NT2/D1 (cell line): ENCODE measurements around the gene ADAMTS12.

Experiments
- DNase-seq: peaks from one replicate; pipeline ENCODE4 v3.0.0-alpha.2; 2011; ENCODE audit warnings: low read depth, low spot score
- H3K27me3 ChIP-seq: 2 replicates; pipeline ENCODE4 v1.6.0; 2011; ENCODE audit warnings: mild to moderate bottlenecking; ENCODE audit not compliant: insufficient read length, insufficient read depth
- H3K36me3 ChIP-seq: 2 replicates; pipeline ENCODE4 v1.6.1; 2011; ENCODE audit warnings: mild to moderate bottlenecking, low read length, mixed read lengths; ENCODE audit not compliant: insufficient read depth, insufficient read length
- H3K4me1 ChIP-seq: 2 replicates; pipeline ENCODE4 v1.5.1; 2011; ENCODE audit not compliant: insufficient read depth, insufficient read length
- H3K4me3 ChIP-seq: 2 replicates; pipeline ENCODE4 v1.5.1; 2011; ENCODE audit warnings: low read depth; ENCODE audit not compliant: insufficient read length
- H3K9ac ChIP-seq: 2 replicates; pipeline ENCODE4 v1.6.0; 2011; ENCODE audit warnings: low read depth; ENCODE audit not compliant: insufficient read length
- H3K9me3 ChIP-seq: 2 replicates; pipeline ENCODE4 v1.5.1; 2011; ENCODE audit warnings: mild to moderate bottlenecking, low read length; ENCODE audit not compliant: insufficient read depth
- SUZ12 ChIP-seq: IDR thresholded peaks from 2 replicates; pipeline ENCODE4 v1.6.1; 2011; ENCODE audit not compliant: insufficient read length, insufficient read depth; ENCODE audit errors: extremely low read depth
- YY1 ChIP-seq: IDR thresholded peaks from 2 replicates; pipeline ENCODE4 v1.6.1; 2011; ENCODE audit not compliant: insufficient read length, insufficient read depth
- ZNF274 ChIP-seq: IDR thresholded peaks from 2 replicates; pipeline ENCODE4 v1.6.1; 2011; ENCODE audit warnings: mild to moderate bottlenecking, low read depth, low read length

Gene ADAMTS12

GRCh38 chr5:33721491-33722200 lies 170.1 kb downstream of the ADAMTS12 start:
- Histone ChIP-seq H3K4me3 (no peak overlapping the region), H3K9ac (no peak overlapping the region), H3K36me3 (no peaks in the 10 kb centered on the region), H3K4me1 (no peaks in the 10 kb centered on the region), H3K9me3 (no peaks in the 10 kb centered on the region), H3K27me3 (no peaks in the 10 kb centered on the region)
- DNase-seq: no peak
- TF ChIP-seq SUZ12: no peak
- TF ChIP-seq YY1: no peak
- TF ChIP-seq ZNF274: no peak

- Histone ChIP-seq H3K4me3 (no peak overlapping the region), H3K27me3 (no peaks in the 10 kb centered on the region), H3K9me3 (no peaks in the 10 kb centered on the region), H3K9ac (no peak overlapping the region), H3K36me3 (no peaks in the 10 kb centered on the region), H3K4me1 (no peaks in the 10 kb centered on the region)
- no peak for DNase-seq
- TF ChIP-seq SUZ12 (no peak), ZNF274 (no peak), YY1 (no peak)
Observed at GRCh38 chr5:33720176-33720575, 171.6 kb downstream of the ADAMTS12 start.

- DNase-seq: no peak
- Histone ChIP-seq H3K9ac (no peak overlapping the region), H3K27me3 (no peaks in the 10 kb centered on the region), H3K9me3 (no peaks in the 10 kb centered on the region), H3K4me3 (no peak overlapping the region), H3K4me1 (no peaks in the 10 kb centered on the region), H3K36me3 (no peaks in the 10 kb centered on the region)
- TF ChIP-seq YY1 (no peak), SUZ12 (no peak), ZNF274 (no peak)
Observed at GRCh38 chr5:33719769-33720168, 172.0 kb downstream of the ADAMTS12 start.

- TF ChIP-seq SUZ12 (no peak), YY1 (no peak), ZNF274 (no peak)
Observed at GRCh38 chr5:33715661-33716060, 176.1 kb downstream of the ADAMTS12 start.

GRCh38 chr5:33713136-33713765 lies 178.5 kb downstream of the ADAMTS12 start:
- no peak for TF ChIP-seq ZNF274
- no peak for TF ChIP-seq YY1
- Histone ChIP-seq H3K27me3 (no peaks in the 10 kb centered on the region), H3K9me3 (peaks cover 6% of the 10 kb centered on the region; the same call in 1 of the 2 replicates), H3K36me3 (no peaks in the 10 kb centered on the region), H3K9ac (no peak overlapping the region), H3K4me1 (no peaks in the 10 kb centered on the region), H3K4me3 (no peak overlapping the region)
- no peak for DNase-seq

More at GRCh38 chr5:33715661-33716060, 176.1 kb downstream of the ADAMTS12 start:
- Histone ChIP-seq H3K4me1 (no peaks in the 10 kb centered on the region), H3K9ac (no peak overlapping the region), H3K27me3 (no peaks in the 10 kb centered on the region), H3K4me3 (no peak overlapping the region), H3K36me3 (no peaks in the 10 kb centered on the region), H3K9me3 (peaks cover 6% of the 10 kb centered on the region; the same call in 1 of the 2 replicates)
- no peak for DNase-seq

GRCh38 chr5:33712664-33713063 lies 179.1 kb downstream of the ADAMTS12 start:
- Histone ChIP-seq H3K4me3 (no peak overlapping the region), H3K27me3 (no peaks in the 10 kb centered on the region), H3K9ac (no peak overlapping the region), H3K9me3 (peaks cover 6% of the 10 kb centered on the region; the same call in 1 of the 2 replicates), H3K36me3 (no peaks in the 10 kb centered on the region), H3K4me1 (no peaks in the 10 kb centered on the region)
- no peak for DNase-seq
- TF ChIP-seq YY1 (no peak), ZNF274 (no peak), SUZ12 (no peak)

GRCh38 chr5:33711094-33711679 lies 180.6 kb downstream of the ADAMTS12 start:
- TF ChIP-seq SUZ12 (no peak), YY1 (no peak), ZNF274 (no peak)
- Histone ChIP-seq H3K4me3 (no peak overlapping the region), H3K36me3 (no peaks in the 10 kb centered on the region), H3K4me1 (no peaks in the 10 kb centered on the region), H3K9me3 (peaks cover 6% of the 10 kb centered on the region; the same call in 1 of the 2 replicates), H3K9ac (no peak overlapping the region), H3K27me3 (no peaks in the 10 kb centered on the region)
- no peak for DNase-seq
